GM12891 (cell line): Measurements from ENCODE around the gene RHBDF2.

Experiments
- DNase-seq: peaks from one replicate; pipeline ENCODE4 v3.0.0; 2011; ENCODE audit warnings: low spot score; ENCODE audit not compliant: insufficient read length
- FAIRE-seq: peaks from 2 replicates; lab custom pipeline; 2011; peaks lifted over from hg19 to GRCh38; lab: Jason Lieb, UNC
- PAX5 ChIP-seq: IDR thresholded peaks from 2 replicates; pipeline ENCODE4 v1.6.1; 2011; ENCODE audit warnings: low read length, moderate library complexity, mild to moderate bottlenecking; ENCODE audit not compliant: insufficient read depth, severe bottlenecking
- POLR2A ChIP-seq: IDR thresholded peaks from 2 replicates; pipeline ENCODE4 v1.6.1; 2011; ENCODE audit warnings: low read depth, low read length, control low read depth
- POLR2AphosphoS5 ChIP-seq: IDR thresholded peaks from 2 replicates; pipeline ENCODE4 v1.6.1; 2011; ENCODE audit warnings: low read depth, low read length, control low read depth
- POU2F2 ChIP-seq: IDR thresholded peaks from 2 replicates; pipeline ENCODE4 v1.6.1; 2011; ENCODE audit warnings: low read depth, mild to moderate bottlenecking, control low read depth, low read length, moderate library complexity
- SPI1 ChIP-seq: IDR thresholded peaks from 2 replicates; pipeline ENCODE4 v1.6.1; 2011; ENCODE audit warnings: low read depth, low read length, control low read depth
- TAF1 ChIP-seq: IDR thresholded peaks from 2 replicates; pipeline ENCODE4 v1.6.1; 2011; ENCODE audit warnings: low read depth, low read length, control low read depth

RHBDF2 gene

GRCh38 chr17:76472258-76472645 is 29.0 kb downstream of the RHBDF2 start:
- no peak for FAIRE-seq
- no peak for TF ChIP-seq POU2F2
- no peak for TF ChIP-seq SPI1
- TF ChIP-seq PAX5, result no peak
- TF ChIP-seq POLR2A, result no peak
- no peak for TF ChIP-seq POLR2AphosphoS5
- TF ChIP-seq TAF1, result no peak
- no peak for DNase-seq

GRCh38 chr17:76471498-76472257 is 29.5 kb downstream of the RHBDF2 start:
- no peak for TF ChIP-seq TAF1
- TF ChIP-seq SPI1, result no peak
- no peak for TF ChIP-seq PAX5
- no peak for TF ChIP-seq POU2F2
- TF ChIP-seq POLR2AphosphoS5, result no peak
- no peak for TF ChIP-seq POLR2A
- DNase-seq, result no peak
- FAIRE-seq, result no peak

GRCh38 chr17:76469991-76470739 is 31.1 kb downstream of the RHBDF2 start:
- no peak for FAIRE-seq
- no peak for DNase-seq
- TF ChIP-seq SPI1 (no peak), POU2F2 (no peak), POLR2AphosphoS5 (no peak), PAX5 (no peak), TAF1 (no peak), POLR2A (no peak)

GRCh38 chr17:76469076-76469990 is 31.9 kb downstream of the RHBDF2 start:
- no peak for DNase-seq
- TF ChIP-seq POLR2AphosphoS5 (no peak), SPI1 (no peak), POU2F2 (no peak), PAX5 (no peak), TAF1 (no peak), POLR2A (no peak)
- FAIRE-seq, result no peak

GRCh38 chr17:76468634-76469010 is 32.6 kb downstream of the RHBDF2 start:
- FAIRE-seq, result no peak
- DNase-seq, result no peak
- TF ChIP-seq SPI1 (no peak), POU2F2 (no peak), TAF1 (no peak), POLR2AphosphoS5 (no peak)

GRCh38 chr17:76467809-76468633 is 33.2 kb downstream of the RHBDF2 start:
- DNase-seq, result no peak
- no peak for FAIRE-seq
- TF ChIP-seq POLR2A, result no peak
- no peak for TF ChIP-seq POU2F2
- TF ChIP-seq SPI1, result no peak
- TF ChIP-seq POLR2AphosphoS5, result no peak
- TF ChIP-seq PAX5, result no peak
- no peak for TF ChIP-seq TAF1

GRCh38 chr17:76467366-76467765 is 33.9 kb downstream of the RHBDF2 start, which contains the start of gene AANAT:
Gene AANAT, plus strand, starts transcription at chr17:76467603. Its CDS starts 1,144 bp downstream, at chr17:76468747.
- no peak for TF ChIP-seq PAX5
- TF ChIP-seq POU2F2, result no peak
- TF ChIP-seq POLR2A, result no peak
- TF ChIP-seq SPI1, result no peak
- TF ChIP-seq POLR2AphosphoS5, result no peak
- FAIRE-seq (no peak), DNase-seq (no peak)

- FAIRE-seq (no peak), DNase-seq (no peak)
- TF ChIP-seq POU2F2 (no peak), POLR2AphosphoS5 (no peak), PAX5 (no peak), TAF1 (no peak)
These were observed 34.5 kb downstream of the RHBDF2 start for GRCh38 chr17:76466775-76467130.
